Hematopoietic multipotent progenitor cell treated with erythropoietin and hydrocortisone succinate and interleukin-3 and kit ligand, for 17 days (in vitro differentiated cells): Measurements from ENCODE around the gene SEC31B.

Source experiments
- DNase-seq: peaks from one replicate; pipeline ENCODE4 v3.0.0-alpha.2; 2015; ENCODE audit warnings: low spot score

The SEC31B gene, protein sequence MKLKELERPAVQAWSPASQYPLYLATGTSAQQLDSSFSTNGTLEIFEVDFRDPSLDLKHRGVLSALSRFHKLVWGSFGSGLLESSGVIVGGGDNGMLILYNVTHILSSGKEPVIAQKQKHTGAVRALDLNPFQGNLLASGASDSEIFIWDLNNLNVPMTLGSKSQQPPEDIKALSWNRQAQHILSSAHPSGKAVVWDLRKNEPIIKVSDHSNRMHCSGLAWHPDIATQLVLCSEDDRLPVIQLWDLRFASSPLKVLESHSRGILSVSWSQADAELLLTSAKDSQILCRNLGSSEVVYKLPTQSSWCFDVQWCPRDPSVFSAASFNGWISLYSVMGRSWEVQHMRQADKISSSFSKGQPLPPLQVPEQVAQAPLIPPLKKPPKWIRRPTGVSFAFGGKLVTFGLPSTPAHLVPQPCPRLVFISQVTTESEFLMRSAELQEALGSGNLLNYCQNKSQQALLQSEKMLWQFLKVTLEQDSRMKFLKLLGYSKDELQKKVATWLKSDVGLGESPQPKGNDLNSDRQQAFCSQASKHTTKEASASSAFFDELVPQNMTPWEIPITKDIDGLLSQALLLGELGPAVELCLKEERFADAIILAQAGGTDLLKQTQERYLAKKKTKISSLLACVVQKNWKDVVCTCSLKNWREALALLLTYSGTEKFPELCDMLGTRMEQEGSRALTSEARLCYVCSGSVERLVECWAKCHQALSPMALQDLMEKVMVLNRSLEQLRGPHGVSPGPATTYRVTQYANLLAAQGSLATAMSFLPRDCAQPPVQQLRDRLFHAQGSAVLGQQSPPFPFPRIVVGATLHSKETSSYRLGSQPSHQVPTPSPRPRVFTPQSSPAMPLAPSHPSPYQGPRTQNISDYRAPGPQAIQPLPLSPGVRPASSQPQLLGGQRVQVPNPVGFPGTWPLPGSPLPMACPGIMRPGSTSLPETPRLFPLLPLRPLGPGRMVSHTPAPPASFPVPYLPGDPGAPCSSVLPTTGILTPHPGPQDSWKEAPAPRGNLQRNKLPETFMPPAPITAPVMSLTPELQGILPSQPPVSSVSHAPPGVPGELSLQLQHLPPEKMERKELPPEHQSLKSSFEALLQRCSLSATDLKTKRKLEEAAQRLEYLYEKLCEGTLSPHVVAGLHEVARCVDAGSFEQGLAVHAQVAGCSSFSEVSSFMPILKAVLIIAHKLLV

DNA sequence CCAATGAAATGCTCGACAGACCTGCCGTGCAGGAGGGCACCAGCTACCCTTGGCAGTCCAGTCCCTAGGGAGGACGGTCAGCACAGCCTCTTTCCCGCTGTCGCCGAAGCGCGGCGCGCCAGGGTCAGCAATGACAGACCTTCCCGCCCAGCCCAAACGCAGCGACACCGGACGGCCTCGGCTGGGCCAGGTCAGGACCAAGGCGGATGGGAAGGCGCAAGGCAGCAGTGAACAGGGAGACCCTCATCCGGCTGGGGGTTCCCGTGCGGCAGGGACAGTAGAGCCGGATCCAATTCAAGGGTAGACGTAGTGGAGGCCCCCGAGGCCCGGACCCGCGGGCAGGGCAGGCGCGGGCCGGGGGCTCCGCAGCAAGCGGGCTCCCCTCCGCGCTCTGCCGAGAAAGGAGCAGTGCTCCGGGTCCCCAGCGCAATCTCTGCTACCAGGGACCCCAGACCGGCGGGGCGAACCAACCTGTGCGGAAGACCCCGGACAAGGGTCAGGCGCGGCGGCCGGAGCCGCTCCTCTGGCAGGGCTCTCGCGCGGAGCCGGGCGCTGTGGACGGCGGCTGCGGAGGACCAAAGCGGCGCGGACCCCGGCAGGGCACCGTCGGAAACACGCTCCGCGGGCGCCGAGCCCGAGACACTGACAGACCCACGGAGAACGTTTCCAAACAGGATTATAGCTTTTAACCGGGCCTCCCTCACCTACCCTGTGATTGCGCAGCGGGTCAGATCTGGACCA is at the start of gene SEC31B:
TSS of gene SEC31B (minus strand) at position 551 of the 741 bp plus-strand sequence. CDS start 2,909 bp downstream, outside the sequence.
- no peak for DNase-seq

DNA sequence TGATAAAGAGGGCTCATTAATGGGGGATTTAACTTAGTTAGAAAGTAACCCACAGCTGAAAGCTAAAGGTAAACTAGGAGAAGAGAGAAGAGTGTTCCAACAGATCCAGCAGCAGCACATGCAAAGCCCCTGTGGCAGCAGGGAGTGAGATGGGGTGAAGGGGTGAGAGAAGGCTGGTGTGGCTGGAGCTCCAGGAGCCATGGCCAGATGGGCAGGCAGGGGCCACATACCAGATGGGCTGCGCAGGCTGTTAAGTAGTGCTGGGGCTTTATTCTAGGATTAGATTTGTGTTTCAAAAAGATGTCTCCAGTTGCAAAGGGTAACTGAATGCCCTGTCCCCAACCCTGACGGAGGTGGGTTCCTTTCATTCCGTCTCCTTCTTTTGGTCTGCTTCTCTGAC is 49.3 kb upstream of the SEC31B start:
- no peak for DNase-seq

DNA sequence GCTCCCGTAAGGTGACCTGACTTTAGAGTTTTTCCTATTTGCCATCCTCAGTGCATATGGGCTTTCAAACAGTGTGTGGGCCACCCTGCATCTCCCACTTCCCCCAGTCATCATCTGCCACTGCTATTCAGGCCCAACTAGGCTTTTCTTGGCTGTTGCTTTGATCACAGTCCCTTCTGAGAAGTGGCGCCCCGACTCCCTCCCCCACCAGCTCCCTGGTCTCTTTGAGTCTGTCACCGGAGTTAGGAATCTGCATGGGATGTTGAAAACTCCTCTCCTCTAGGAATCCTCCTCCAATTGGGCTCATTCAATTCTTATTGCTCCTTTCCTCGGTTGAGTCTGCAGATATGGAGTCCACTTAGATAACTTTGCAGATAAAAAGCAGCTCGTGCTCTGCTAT is 48.2 kb upstream of the SEC31B start:
- DNase-seq, result no peak

DNA sequence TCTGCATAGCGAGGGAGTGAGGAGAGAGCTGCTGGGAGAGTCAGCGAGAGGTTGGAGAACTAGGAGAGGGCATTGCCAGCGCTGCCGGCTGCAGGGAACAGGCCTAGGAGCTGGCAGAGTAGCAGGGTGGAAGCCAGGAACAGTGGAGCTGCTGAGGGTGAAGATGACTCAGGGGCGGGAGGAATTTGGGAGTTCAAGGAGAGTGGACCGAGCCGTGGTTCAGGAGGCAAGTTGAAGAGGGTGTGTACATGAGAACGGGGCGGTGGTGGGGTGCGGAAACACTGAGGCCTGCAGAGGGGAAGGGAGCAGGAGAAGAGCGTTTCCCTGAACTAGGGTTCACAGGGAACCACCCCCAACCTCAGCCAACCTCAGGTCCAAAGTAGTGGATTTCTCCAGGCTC is 47.6 kb upstream of the SEC31B start:
- DNase-seq, result no peak

DNA sequence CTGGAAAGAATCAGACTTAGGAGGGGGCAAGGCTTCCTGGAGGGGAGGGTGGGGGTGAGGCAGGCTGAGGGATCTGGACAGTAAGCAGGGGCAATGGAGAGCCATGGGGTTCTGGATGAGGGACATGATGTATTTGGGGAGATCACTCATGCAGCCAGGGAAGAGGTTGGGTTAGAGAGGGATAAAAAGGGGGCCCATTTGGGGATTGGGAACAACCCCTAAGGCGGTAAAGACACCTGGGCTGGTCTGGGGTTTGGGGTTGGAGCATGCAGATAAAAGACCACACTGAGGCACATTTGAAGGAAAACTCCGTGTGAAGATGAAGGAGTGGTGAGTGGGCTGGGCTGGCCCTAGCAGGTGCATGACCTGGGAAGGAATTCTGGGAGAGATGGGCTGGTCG is 46.9 kb upstream of the SEC31B start:
- DNase-seq, result no peak

DNA sequence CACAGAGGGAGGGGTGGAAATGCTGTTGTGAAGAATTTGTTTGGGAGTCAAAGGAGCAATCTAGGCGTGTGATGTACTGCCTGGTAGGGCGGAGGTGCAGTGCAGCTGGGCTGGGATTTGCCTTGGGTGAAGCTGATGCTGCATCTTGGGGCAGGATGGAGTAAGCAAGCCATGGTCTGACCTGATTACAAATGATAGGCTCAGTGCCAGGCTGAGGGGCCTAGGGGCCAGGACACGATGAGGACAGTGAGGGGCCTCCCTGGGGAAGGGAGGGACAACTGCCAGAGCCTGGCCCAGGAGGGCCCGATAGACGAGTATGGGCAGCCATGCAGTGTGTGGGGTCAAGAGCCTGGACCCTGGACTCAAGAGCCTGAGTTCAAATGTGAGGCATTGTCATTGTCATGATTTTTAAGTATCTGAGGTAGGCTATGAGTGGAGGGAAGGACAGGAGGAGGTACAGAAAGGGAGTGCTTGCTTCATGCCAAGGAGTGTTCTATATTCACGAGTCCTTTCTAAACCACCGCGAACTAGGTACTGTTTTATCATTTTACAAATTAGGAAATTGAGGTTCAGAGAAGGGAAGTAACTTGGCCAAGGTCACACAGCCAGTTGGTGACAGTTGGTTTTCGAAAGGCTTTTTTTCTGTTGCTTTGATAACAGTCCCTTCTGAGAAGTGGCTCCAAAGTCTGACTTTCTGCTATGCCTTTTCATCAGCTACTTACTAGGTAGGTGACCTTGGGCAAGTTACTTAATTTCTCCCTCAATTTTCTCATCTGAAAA is 45.7 kb upstream of the SEC31B start:
- DNase-seq, result no peak

DNA sequence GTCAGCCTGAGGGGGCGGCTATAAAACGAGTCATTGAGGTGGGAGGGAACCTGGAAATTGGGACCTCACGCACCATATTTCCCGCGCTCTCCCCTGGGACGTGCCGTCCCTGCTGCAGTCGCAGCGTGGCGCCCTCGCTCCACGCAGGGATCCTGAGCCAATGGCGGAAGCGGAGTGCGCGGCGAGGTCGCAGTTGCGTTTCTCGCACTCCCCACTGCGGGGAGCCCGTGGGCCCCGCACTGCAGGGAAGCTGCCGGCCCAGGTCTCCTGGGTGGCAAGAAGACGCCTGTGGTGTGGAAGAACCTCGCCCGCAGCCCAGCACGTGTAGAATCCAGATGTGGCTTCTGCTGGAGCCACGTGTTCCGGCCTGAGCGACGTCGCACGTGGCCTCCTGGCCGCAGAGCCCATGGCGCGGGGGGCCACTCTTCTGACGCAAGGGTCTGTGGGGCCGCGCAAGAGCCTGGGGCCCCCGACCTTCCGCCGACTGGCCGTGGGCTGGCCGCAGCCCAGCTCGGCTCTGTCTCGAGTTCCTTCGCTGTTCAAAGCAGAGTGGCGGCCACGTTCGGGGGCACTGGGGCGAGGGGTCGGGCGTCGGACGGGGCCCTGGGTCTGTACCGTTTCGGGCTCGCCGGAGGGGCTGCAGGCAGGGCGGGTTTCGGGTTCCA is 42.5 kb upstream of the SEC31B start:
- peak; percentile 69 for DNase-seq

DNA sequence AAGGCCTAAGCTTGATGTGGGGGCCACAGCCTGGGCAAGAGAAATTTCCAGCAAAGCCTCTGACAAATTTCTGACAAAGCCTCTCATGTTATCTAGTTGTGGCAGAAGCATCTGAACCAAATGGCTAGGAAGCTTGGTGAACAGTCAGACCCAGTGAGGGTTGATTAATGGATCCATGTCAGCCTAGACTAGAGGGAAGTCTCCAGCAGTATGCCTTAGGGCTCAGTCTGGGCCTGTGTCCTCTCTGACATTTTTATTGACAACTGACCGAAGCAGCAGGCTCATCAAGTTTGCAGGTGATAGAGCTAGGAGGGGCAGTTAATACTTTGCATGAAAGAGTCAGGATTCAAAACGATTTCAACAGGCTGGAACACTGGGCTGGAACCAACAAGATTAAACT is 41.3 kb upstream of the SEC31B start:
- no peak for DNase-seq

DNA sequence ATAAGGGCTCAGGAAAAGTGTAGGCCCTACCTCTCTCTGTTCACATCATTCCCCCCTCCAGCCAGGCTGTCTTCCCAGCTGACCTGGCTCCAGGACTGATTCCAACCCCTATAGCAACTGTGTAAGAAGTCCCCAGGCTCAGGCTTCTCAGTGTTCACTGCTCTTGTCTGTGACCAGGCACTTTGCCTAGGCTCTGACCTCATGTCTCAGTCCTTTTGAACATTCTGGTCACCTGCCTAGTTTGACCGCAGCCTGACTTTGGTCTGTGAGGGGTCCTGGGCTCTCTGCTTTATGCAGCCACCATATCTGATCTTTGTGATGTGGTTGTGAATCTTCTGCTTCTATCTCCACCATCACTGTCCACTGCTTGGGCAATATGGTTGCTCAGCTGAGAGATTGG is 40.6 kb upstream of the SEC31B start:
- no peak for DNase-seq

DNA sequence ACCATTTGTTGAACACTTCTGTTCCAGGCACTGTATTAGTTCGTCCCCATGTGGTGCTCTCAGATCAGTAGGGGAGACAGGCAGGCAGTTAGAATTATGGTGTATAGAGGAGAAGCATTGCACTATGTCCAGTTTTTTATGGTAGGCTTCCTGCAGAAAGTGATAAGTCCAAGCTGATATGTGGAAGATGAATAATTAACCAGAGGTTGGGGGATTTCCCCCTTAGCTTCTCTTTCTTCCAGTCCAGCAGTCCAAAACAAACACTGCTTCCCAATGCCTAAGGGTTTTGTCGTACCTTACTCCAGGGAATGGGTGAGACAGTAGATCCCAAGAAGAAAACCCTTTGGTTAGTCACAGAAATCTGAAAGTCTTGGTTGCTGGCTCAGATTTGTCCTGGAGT is 35.2 kb upstream of the SEC31B start:
- DNase-seq, result no peak

DNA sequence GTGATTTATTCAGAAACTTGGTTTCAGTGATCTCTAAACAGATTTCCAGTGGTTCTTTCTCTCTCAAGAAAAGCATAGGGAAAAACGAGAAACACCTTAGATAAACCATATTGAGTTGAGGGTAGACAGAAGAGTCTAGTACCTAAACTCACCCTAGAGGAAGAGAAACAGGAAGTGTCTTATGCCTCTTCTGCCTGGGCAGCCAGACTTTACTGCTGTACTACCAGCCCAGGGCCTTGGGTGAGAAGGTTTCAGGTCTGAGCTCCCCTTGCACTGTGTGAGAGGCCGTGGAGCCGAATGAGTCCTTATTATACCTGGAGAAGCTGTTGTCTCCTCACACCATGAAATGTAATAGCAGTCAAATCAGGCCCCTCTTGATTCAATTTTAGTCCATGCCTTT is 34.3 kb upstream of the SEC31B start:
- no peak for DNase-seq

DNA sequence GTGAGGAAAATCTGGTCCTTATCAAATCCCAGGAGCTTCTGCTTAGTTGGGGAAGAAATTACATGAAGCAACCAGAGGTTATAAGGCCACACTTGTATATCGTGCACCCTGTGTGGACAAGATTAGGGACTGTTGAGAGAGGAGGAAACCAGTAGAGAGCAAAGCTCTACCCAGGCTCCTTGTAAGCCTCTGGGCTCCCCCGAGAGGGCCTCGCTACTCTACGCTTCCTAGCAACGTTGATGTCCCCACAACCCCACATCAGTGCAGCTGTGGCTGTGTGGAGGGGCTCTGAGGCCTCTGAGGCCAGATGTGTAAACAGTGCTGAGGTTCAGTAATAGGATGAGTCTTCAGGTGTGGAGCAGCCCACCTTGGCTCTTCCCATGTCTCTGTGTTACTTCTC is 32.1 kb upstream of the SEC31B start:
- DNase-seq, result no peak

DNA sequence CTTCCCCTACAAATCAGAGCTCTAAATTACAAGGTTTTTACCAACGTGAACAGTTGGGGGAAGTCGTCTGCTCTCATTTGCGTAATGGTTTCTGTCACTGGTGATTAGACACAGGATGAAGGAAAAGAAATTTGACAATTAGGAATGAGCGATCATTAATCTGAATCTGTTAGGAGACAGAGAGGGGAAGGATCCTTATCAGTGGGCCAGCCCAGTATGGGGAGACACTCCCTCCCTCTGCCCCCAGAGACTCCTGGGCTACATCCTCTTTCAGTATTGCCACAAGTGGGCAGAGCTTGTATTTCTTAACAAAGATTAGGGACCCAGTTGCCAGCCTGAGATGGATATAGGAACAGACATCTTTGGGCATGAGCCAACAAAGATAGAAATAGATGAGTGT is 31.5 kb upstream of the SEC31B start:
- DNase-seq, result no peak

DNA sequence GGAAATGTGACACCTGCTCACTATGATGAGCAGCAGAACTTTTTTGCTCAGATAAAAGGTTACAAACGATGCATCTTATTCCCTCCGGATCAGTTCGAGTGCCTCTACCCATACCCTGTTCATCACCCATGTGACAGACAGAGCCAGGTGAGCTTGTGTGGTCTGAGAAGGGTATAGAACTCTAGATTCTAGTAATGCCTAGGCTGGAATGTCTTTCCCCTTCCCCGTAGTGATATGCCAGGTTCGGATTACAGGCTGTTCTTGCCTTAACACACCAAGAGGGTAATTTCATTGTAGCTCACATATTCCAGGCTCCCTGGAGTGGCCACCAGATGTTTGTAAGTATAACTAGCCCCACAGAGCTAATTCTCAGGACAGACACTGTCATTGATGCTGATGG is 25.3 kb upstream of the SEC31B start:
- no peak for DNase-seq

DNA sequence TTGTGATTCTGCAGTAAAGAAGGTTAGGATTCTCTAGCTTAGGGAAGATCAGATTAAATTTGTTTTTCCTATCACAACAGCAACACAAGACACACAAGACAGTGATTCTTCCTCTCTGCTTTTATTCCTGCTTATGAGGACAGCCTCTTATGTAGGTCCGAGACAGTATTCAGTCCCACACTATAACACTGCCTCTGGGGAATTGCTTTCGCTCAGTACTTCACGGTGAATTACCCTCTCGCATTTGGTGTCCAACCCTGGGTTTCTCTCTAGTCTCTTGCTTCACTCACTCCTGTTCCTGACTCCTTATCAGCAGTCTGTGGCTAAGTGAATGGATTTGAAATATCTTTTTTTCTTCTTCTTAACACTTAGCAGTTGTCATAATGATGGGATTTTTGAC is 17.8 kb upstream of the SEC31B start:
- no peak for DNase-seq

DNA sequence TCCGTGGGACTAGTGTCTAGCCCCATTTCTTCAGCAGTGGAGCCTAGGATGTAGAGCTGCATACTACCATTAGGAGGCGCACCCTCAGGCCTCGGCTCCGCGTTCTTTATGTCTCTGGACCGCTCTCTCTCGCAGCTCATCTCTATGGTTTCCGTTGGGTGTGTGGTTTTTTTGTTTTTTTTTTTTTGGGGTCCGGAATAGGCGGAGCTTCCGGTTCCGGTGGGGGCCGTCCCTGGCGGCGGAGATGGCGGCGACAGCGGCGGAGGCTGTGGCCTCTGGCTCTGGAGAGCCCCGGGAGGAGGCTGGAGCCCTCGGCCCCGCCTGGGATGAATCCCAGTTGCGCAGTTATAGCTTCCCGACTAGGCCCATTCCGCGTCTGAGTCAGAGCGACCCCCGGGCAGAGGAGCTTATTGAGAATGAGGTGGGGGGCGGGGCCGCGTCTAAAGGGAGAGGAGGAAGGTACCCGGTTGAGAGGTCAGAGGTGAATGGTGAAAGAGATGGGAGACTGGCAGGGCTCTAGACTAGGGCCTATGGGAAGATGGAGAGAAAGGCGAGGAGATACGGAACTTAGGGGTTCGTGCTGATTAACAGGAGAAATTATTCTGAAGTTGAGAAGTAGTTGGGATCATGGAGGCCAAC is 16.2 kb upstream of the SEC31B start, which contains the start of gene HIF1AN:
TSS of gene HIF1AN (plus strand) at position 229 of the 639 bp plus-strand sequence. CDS start at position 245, 16 bp downstream.
- DNase-seq, result peak; percentile 98

DNA sequence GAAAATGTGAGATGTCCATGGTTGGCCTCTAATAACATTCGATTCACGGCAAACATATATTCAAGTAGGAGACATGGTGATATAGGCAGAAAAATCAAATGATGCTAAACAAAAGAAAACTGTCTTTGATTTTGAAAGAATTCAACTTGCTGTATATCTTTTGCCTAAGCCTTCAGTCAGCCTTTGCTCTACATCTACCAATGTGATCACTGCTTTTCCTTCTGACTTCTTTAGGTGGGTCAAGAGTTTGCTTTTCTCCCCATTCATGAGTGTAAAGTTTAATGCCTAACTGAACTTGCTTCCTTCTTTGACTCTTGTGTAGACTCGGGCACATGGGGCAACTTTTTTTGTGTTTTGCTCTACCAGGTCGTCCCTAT is 15.7 kb upstream of the SEC31B start:
- DNase-seq, result no peak

DNA sequence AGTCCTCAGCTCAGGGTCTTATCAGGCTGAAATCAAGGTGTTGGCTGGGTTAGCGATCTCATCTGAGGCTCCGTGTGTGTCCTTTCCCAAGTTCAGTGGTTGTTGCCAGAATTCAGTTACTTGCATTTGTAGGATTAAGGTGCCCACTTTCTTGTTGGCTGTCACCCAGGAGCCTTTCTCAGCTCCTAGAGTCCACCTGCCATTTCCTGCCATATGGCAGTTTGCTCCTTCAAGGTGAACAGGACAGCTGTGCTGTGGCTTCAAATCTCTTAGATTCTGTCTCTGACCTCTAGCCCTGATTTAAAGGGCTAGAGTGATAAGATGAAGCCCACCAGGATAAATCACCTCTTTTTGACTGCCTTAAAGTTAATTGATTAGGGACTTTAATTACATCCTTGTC is 15.1 kb upstream of the SEC31B start:
- peak; percentile 12 for DNase-seq

DNA sequence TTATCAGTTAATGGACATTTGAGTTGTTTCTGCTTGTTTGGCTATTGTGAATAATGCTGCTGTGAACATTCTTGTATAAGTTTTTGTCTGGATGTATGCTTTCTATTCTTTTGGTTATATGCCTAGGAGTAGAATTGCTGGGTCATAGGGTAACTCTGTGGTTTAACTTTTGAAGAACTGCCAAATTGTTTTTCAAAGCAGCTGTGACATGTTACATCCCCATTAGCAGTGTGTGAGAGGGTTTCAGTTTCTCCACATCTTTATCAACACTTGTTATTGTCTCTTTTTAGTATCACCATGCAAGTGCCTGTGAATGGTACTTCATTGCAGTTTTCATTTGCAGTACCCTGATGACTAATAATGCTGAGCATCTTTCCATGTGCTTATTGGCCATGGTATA is 12.1 kb upstream of the SEC31B start:
- no peak for DNase-seq
